CD4-positive, alpha-beta T cell treated with Interleukin-17A for 4 hours (primary cell): ENCODE data around the gene ARID5B.
A peak's percentile ranks its signal among the peaks of the same experiment; 100 is the strongest.

Source experiments
- DNase-seq: peaks from one replicate; pipeline ENCODE4 v3.0.0-alpha.2; 2020; ENCODE audit warnings: mixed read lengths

The ARID5B gene

GRCh38 chr10:61992059-61992460 is 90.6 kb downstream of the ARID5B start:
- DNase-seq: no peak

- peak; percentile 50 for DNase-seq
These were observed 91.5 kb downstream of the ARID5B start for GRCh38 chr10:61992671-61993668.

- no peak for DNase-seq
These were observed 92.4 kb downstream of the ARID5B start for GRCh38 chr10:61993711-61994401.

GRCh38 chr10:61994405-61995219 is 93.1 kb downstream of the ARID5B start:
- DNase-seq: no peak

GRCh38 chr10:61995220-61995503 is 93.7 kb downstream of the ARID5B start:
- no peak for DNase-seq

- DNase-seq: no peak
These were observed 97.4 kb downstream of the ARID5B start for GRCh38 chr10:61998937-61999336.

- no peak for DNase-seq
These were observed 98.6 kb downstream of the ARID5B start for GRCh38 chr10:62000037-62000603.

GRCh38 chr10:62000726-62001125 is 99.2 kb downstream of the ARID5B start:
- no peak for DNase-seq

GRCh38 chr10:62001898-62002297 is 100.4 kb downstream of the ARID5B start:
- DNase-seq: no peak

GRCh38 chr10:62002753-62003152 is 101.3 kb downstream of the ARID5B start:
- no peak for DNase-seq

- DNase-seq: no peak
These were observed 102.5 kb downstream of the ARID5B start for GRCh38 chr10:62004042-62004441.

- DNase-seq: no peak
These were observed 103.8 kb downstream of the ARID5B start for GRCh38 chr10:62005281-62005680.

- no peak for DNase-seq
These were observed 104.2 kb downstream of the ARID5B start for GRCh38 chr10:62005687-62006086.

- DNase-seq: no peak
These were observed 105.6 kb downstream of the ARID5B start for GRCh38 chr10:62007145-62007544.

- no peak for DNase-seq
These were observed 106.7 kb downstream of the ARID5B start for GRCh38 chr10:62008196-62008595.

- no peak for DNase-seq
These were observed 107.4 kb downstream of the ARID5B start for GRCh38 chr10:62008946-62009345.

GRCh38 chr10:62010366-62010765 is 108.9 kb downstream of the ARID5B start:
- DNase-seq: no peak

GRCh38 chr10:62011558-62011957 is 110.1 kb downstream of the ARID5B start:
- no peak for DNase-seq

- no peak for DNase-seq
These were observed 110.8 kb downstream of the ARID5B start for GRCh38 chr10:62012318-62012717.

- DNase-seq: no peak
These were observed 113.0 kb downstream of the ARID5B start for GRCh38 chr10:62014510-62014909.

GRCh38 chr10:62015994-62016393 is 114.5 kb downstream of the ARID5B start:
- no peak for DNase-seq

- DNase-seq: no peak
These were observed 115.4 kb downstream of the ARID5B start for GRCh38 chr10:62016623-62017490.
